ENCODE data around the gene CAPN10. TPM values are rescaled to one million over a fixed set of nuclear protein-coding genes. Genes with fewer than 3 reads are reported as not detected.

The CAPN10 gene
- total RNA-seq, 1 donor from 2014 or later: 61.8 TPM

DNA sequence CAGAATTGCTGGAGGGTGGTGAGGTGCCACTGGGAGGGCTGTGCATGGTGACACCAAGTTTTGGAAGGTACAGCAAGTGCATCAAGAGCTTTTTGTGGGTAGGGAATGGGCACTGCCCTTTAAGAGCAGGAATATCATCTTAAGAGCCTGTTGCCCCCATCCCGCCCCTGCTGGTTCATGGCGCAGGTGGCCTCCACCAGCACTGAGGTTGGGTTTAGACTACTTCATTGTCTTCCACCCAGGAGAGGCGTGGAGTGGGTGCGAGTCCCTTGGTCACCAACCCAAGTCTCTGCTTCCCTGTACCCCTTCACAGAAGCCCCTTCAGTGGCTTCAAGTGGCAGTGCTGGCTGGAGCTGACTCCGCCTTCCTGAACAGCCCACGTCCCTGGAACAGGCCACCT, 10.5 kb upstream of the CAPN10 start:
- CTCF ChIA-PET: no interaction called here
- ATAC-seq (ENCODE audit: low read depth): no peak
- Mint-ChIP-seq H3K36me3 (ENCODE audit: low read depth) (peaks cover 48% of the 10 kb centered on the region), H3K27me3 (no peaks in the 10 kb centered on the region), H3K4me3 (no peak overlapping the region), H3K9me3 (no peaks in the 10 kb centered on the region), H3K27ac (no peak overlapping the region), H3K4me1 (peaks cover 22% of the 10 kb centered on the region)
- intact Hi-C loops (cut with micrococcal nuclease): no loop called here
- no peak for DNase-seq
- TF ChIP-seq, protein P1, sequence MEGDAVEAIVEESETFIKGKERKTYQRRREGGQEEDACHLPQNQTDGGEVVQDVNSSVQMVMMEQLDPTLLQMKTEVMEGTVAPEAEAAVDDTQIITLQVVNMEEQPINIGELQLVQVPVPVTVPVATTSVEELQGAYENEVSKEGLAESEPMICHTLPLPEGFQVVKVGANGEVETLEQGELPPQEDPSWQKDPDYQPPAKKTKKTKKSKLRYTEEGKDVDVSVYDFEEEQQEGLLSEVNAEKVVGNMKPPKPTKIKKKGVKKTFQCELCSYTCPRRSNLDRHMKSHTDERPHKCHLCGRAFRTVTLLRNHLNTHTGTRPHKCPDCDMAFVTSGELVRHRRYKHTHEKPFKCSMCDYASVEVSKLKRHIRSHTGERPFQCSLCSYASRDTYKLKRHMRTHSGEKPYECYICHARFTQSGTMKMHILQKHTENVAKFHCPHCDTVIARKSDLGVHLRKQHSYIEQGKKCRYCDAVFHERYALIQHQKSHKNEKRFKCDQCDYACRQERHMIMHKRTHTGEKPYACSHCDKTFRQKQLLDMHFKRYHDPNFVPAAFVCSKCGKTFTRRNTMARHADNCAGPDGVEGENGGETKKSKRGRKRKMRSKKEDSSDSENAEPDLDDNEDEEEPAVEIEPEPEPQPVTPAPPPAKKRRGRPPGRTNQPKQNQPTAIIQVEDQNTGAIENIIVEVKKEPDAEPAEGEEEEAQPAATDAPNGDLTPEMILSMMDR (IDR thresholded peaks at IDR 0.05): no peak
- POLR2A ChIA-PET: no interaction called here

DNA sequence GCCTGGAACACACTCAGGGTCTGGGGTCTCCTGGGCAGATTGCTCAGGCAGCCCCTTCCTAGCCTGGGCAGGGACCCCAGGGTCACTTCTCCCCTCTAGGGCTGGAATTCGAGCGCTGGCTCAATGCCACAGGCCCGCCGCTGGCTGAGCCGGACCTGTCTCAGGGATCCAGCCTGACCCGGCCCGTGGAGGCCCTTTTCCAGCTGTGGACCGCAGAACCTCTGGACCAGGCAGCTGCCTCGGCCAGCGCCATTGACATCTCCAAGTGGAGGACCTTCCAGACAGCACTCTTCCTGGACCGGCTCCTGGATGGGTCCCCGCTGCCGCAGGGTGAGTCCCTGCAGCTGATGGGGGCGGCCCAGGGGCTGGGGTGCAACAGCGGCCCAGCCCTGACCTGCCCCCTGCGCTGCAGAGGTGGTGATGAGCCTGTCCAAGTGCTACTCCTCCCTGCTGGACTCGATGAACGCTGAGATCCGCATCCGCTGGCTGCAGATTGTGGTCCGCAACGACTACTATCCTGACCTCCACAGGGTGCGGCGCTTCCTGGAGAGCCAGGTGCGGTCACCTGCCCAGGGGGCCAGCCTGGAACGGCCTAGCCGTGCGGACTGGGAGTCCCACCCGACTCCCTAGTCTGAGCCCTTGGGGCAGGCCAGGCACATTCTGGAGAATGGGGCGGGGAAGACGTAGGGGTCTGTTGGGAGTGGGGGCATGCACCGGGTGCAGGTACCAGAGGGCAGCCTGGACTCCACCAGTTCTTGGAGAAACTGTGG, 9.9 kb upstream of the CAPN10 start:
- Mint-ChIP-seq H3K4me3 (no peak overlapping the region), H3K4me1 (peaks cover 20% of the 10 kb centered on the region), H3K27me3 (no peaks in the 10 kb centered on the region), H3K36me3 (ENCODE audit: low read depth) (peaks cover 48% of the 10 kb centered on the region), H3K9me3 (no peaks in the 10 kb centered on the region), H3K27ac (no peak overlapping the region)
- ChIA-PET POLR2A (interaction anchor here (1.2 to 1.9 kb wide), 3 partner anchors 10 to 15 kb away, joined by 3 to 6 read pairs (median 4); partner anchors contain the start of gene CAPN10), CTCF (no interaction called here)
- DNase-seq (no peak), ATAC-seq (ENCODE audit: low read depth) (no peak)
- TF ChIP-seq, protein P1 (IDR thresholded peaks at IDR 0.05): no peak
- intact Hi-C loops (cut with micrococcal nuclease): no loop called here

DNA sequence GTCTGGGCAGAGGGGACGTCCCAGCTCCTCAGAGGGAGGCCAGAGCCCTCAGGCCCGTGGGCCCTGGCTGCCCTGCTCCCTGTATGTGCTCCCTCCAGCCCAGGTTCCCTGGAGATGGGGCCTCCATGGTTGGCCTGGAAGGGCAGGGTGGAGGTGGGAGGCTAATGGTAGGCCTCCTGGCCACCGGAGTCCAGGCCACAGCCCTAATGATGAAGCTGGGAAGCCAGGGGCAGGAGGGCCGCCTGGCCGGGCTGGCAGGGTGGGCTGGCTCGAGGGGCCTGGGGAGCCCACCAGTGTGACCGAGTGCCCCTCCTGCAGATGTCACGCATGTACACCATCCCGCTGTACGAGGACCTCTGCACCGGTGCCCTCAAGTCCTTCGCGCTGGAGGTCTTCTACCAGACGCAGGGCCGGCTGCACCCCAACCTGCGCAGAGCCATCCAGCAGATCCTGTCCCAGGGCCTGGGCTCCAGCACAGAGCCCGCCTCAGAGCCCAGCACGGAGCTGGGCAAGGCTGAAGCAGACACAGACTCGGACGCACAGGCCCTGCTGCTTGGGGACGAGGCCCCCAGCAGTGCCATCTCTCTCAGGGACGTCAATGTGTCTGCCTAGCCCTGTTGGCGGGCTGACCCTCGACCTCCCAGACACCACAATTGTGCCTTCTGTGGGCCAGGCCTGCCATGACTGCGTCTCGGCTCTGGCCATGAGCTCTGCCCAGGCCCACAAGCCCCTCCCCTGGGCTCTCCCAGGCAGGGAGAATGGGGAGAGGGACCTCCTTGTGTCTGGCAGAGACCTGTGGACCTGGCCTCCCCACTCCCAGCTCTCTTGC, 9.0 kb upstream of the CAPN10 start:
- no peaks in the 10 kb centered on the region for H3K9me3 Mint-ChIP-seq
- no peak for DNase-seq
- no peaks in the 10 kb centered on the region for H3K27me3 Mint-ChIP-seq
- H3K27ac Mint-ChIP-seq: no peak overlapping the region
- CTCF ChIA-PET: no interaction called here
- H3K4me3 Mint-ChIP-seq: no peak overlapping the region
- intact Hi-C loops (cut with micrococcal nuclease): no loop called here
- H3K4me1 Mint-ChIP-seq: peaks cover 29% of the 10 kb centered on the region
- ATAC-seq (ENCODE audit: low read depth): no peak
- POLR2A ChIA-PET: interaction anchor here (1.2 to 1.9 kb wide), 3 partner anchors 9 to 16 kb away, joined by 3 to 6 read pairs (median 4); partner anchors contain the start of gene CAPN10
- H3K36me3 Mint-ChIP-seq (ENCODE audit: low read depth): peaks cover 51% of the 10 kb centered on the region
- TF ChIP-seq, protein P1 (IDR thresholded peaks at IDR 0.05): no peak

DNA sequence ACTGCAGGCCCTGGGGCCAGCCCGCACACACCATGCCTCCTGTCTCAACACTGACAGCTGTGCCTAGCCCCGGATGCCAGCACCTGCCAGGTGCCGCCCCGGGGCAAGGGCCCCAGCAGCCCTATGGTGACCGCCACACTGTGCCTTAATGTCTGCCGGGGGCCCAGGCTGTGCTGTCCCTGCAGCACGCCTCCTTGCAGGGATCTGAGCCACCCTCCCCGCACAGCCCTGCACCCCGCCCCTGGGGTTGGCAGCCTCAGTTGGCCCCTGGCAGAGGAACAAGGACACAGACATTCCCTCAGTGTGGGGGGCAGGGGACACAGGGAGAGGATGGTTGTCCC, 8.5 kb upstream of the CAPN10 start:
- Mint-ChIP-seq H3K4me1 (peaks cover 30% of the 10 kb centered on the region), H3K36me3 (ENCODE audit: low read depth) (peaks cover 51% of the 10 kb centered on the region), H3K27ac (no peak overlapping the region), H3K9me3 (no peaks in the 10 kb centered on the region), H3K4me3 (no peak overlapping the region), H3K27me3 (no peaks in the 10 kb centered on the region)
- ChIA-PET POLR2A (interaction anchor here (1.2 to 1.9 kb wide), 3 partner anchors 9 to 17 kb away, joined by 3 to 6 read pairs (median 4); partner anchors contain the start of gene CAPN10), CTCF (no interaction called here)
- DNase-seq (no peak), ATAC-seq (ENCODE audit: low read depth) (no peak)
- intact Hi-C loops (cut with micrococcal nuclease): no loop called here
- TF ChIP-seq, protein P1 (IDR thresholded peaks at IDR 0.05): no peak

DNA sequence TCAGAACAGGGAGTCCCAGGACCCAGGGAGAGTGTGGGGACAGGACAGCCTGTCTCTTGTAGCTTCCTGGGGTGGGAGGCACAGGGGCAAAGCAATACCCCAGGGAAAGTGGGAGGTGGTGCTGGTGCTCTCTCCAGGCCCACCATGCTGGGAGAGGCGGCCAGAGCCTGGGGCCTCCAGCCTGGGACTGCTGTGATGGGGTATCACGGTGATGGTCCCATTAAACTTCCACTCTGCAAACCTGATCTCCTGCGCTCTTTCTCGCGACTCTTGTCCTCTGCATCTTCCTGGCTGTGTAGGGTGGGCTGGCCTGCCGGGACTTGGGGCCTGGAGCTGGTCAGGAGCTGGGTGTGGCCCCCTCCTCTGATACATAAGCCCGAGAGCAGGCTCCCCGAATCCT, 8.0 kb upstream of the CAPN10 start:
- ChIA-PET POLR2A (interaction anchor here (1.3 to 1.9 kb wide), 2 partner anchors 8 to 12 kb away, joined by 3 to 6 read pairs; partner anchors contain the start of gene CAPN10), CTCF (no interaction called here)
- intact Hi-C loops (cut with micrococcal nuclease): no loop called here

More for the DNA sequence above, 8.0 kb upstream of the CAPN10 start:
- TF ChIP-seq, protein P1 (IDR thresholded peaks at IDR 0.05): no peak
- Mint-ChIP-seq H3K4me3 (no peak overlapping the region), H3K36me3 (ENCODE audit: low read depth) (peaks cover 51% of the 10 kb centered on the region), H3K9me3 (no peaks in the 10 kb centered on the region), H3K27ac (no peak overlapping the region), H3K4me1 (peaks cover 32% of the 10 kb centered on the region), H3K27me3 (no peaks in the 10 kb centered on the region)
- no peak for DNase-seq
- ATAC-seq (ENCODE audit: low read depth): no peak

Measured in activated B cell treated with CpG ODN at 0.5 μM for 24 hours (primary cell).